ENCODE data around the gene UTP25.

GRCh38 chr1:209882942-209883340 is 55.2 kb downstream of the UTP25 start:
- TF ChIP-seq ZNF274 (IDR thresholded peaks at IDR 0.05; ENCODE audit: low read depth, low read length) (no peak), YY1 (IDR thresholded peaks at IDR 0.05; ENCODE audit: insufficient read depth, insufficient read length) (no peak), SUZ12 (IDR thresholded peaks at IDR 0.05; ENCODE audit: extremely low read depth, insufficient read depth, insufficient read length) (no peak)

All from NT2/D1 (cell line).